IgD-negative memory B cell (primary cell): Measurements from ENCODE around the gene HIC2. TPM values are rescaled to one million over a fixed set of nuclear protein-coding genes. Genes with fewer than 3 reads are reported as not detected.
"Not testable (repeated sequence)": the region's sequence is repeated elsewhere in the genome, so short reads cannot be mapped to it uniquely, and the experiment has no call there.

Source experiments
- H3K27ac Mint-ChIP-seq, 3 donors: one replicate each; pipeline ENCODE4 v1.8.0; 2020 to 2022; ENCODE audit warnings: mild to moderate bottlenecking in 3 of 3, mixed read lengths in 3 of 3, moderate library complexity in 1 of 3
- H3K27me3 Mint-ChIP-seq: one replicate; pipeline ENCODE4 v1.8.0; 2021; ENCODE audit warnings: mixed read lengths
- H3K36me3 Mint-ChIP-seq: one replicate; pipeline ENCODE4 v1.8.0; 2020; ENCODE audit warnings: mild to moderate bottlenecking, mixed read lengths
- H3K4me1 Mint-ChIP-seq, 3 donors: one replicate each; pipeline ENCODE4 v1.8.0; 2020 to 2022; ENCODE audit warnings: mixed read lengths in 3 of 3, mild to moderate bottlenecking in 1 of 3
- H3K4me3 Mint-ChIP-seq, 4 donors: one replicate each; pipeline ENCODE4 v1.8.0; 2020 to 2022; ENCODE audit warnings: mild to moderate bottlenecking in 4 of 4, mixed read lengths in 4 of 4, moderate library complexity in 3 of 4
- H3K9me3 Mint-ChIP-seq, 3 donors: one replicate each; pipeline ENCODE4 v1.8.0; 2020 to 2021; ENCODE audit warnings: mixed read lengths in 3 of 3, mild to moderate bottlenecking in 1 of 3
- polyA plus RNA-seq: library from polyadenylated mRNA; unstranded; fragments of 300-500 nt; fragmentation: Illumina TruSeq; gene quantifications from one replicate; pipeline ENCODE4 v1.2.3, GENCODE V29; 2021

The HIC2 gene
- polyA plus RNA-seq, 1 donor from 2014 or later, result 0.34 TPM

GRCh38 chr22:21418974-21419638 is 1.9 kb downstream of the HIC2 start:
- not testable (repeated sequence) for H3K4me3 Mint-ChIP-seq, H3K27me3 Mint-ChIP-seq, H3K36me3 Mint-ChIP-seq

GRCh38 chr22:21420180-21420763 is 3.1 kb downstream of the HIC2 start:
- not testable (repeated sequence) for H3K36me3 Mint-ChIP-seq, H3K9me3 Mint-ChIP-seq, H3K27ac Mint-ChIP-seq, H3K4me3 Mint-ChIP-seq, H3K4me1 Mint-ChIP-seq, H3K27me3 Mint-ChIP-seq

More at GRCh38 chr22:21418974-21419638, 1.9 kb downstream of the HIC2 start:
- not testable (repeated sequence) for H3K27ac Mint-ChIP-seq, H3K4me1 Mint-ChIP-seq, H3K9me3 Mint-ChIP-seq

- H3K36me3 Mint-ChIP-seq, H3K4me1 Mint-ChIP-seq, H3K4me3 Mint-ChIP-seq, H3K27me3 Mint-ChIP-seq, H3K9me3 Mint-ChIP-seq, H3K27ac Mint-ChIP-seq: not testable (repeated sequence)
Measured at GRCh38 chr22:21424084-21424709, 7.0 kb downstream of the HIC2 start.

- H3K4me3 Mint-ChIP-seq, H3K4me1 Mint-ChIP-seq, H3K9me3 Mint-ChIP-seq, H3K27me3 Mint-ChIP-seq, H3K36me3 Mint-ChIP-seq, H3K27ac Mint-ChIP-seq: not testable (repeated sequence)
Measured at GRCh38 chr22:21434378-21435233, 17.4 kb downstream of the HIC2 start.

GRCh38 chr22:21435998-21436810 is 19.0 kb downstream of the HIC2 start:
- H3K4me3 Mint-ChIP-seq, H3K9me3 Mint-ChIP-seq, H3K36me3 Mint-ChIP-seq, H3K4me1 Mint-ChIP-seq, H3K27ac Mint-ChIP-seq, H3K27me3 Mint-ChIP-seq: not testable (repeated sequence)

GRCh38 chr22:21438013-21438412 is 20.8 kb downstream of the HIC2 start:
- H3K4me3 Mint-ChIP-seq, H3K27ac Mint-ChIP-seq, H3K9me3 Mint-ChIP-seq, H3K4me1 Mint-ChIP-seq, H3K27me3 Mint-ChIP-seq, H3K36me3 Mint-ChIP-seq: not testable (repeated sequence)

GRCh38 chr22:21440018-21440636 is 23.0 kb downstream of the HIC2 start:
- not testable (repeated sequence) for H3K27me3 Mint-ChIP-seq, H3K36me3 Mint-ChIP-seq, H3K27ac Mint-ChIP-seq, H3K4me1 Mint-ChIP-seq, H3K9me3 Mint-ChIP-seq, H3K4me3 Mint-ChIP-seq

- H3K27ac Mint-ChIP-seq, H3K9me3 Mint-ChIP-seq, H3K4me1 Mint-ChIP-seq, H3K36me3 Mint-ChIP-seq, H3K27me3 Mint-ChIP-seq, H3K4me3 Mint-ChIP-seq: not testable (repeated sequence)
Measured at GRCh38 chr22:21440676-21441075, 23.5 kb downstream of the HIC2 start.

GRCh38 chr22:21441170-21441569 is 24.0 kb downstream of the HIC2 start:
- not testable (repeated sequence) for H3K4me3 Mint-ChIP-seq, H3K36me3 Mint-ChIP-seq, H3K9me3 Mint-ChIP-seq, H3K27ac Mint-ChIP-seq, H3K27me3 Mint-ChIP-seq, H3K4me1 Mint-ChIP-seq

GRCh38 chr22:21442123-21442522 is 25.0 kb downstream of the HIC2 start:
- not testable (repeated sequence) for H3K4me1 Mint-ChIP-seq, H3K27ac Mint-ChIP-seq, H3K9me3 Mint-ChIP-seq, H3K36me3 Mint-ChIP-seq, H3K27me3 Mint-ChIP-seq, H3K4me3 Mint-ChIP-seq

GRCh38 chr22:21442646-21443045 is 25.5 kb downstream of the HIC2 start:
- not testable (repeated sequence) for H3K27ac Mint-ChIP-seq, H3K9me3 Mint-ChIP-seq, H3K4me1 Mint-ChIP-seq, H3K27me3 Mint-ChIP-seq, H3K4me3 Mint-ChIP-seq, H3K36me3 Mint-ChIP-seq

GRCh38 chr22:21443057-21443734 is 26.0 kb downstream of the HIC2 start:
- no peaks in the 10 kb centered on the region for H3K4me1 Mint-ChIP-seq
- no peaks in the 10 kb centered on the region for H3K27me3 Mint-ChIP-seq
- H3K4me3 Mint-ChIP-seq, result no peak overlapping the region
- no peak overlapping the region for H3K27ac Mint-ChIP-seq
- no peaks in the 10 kb centered on the region for H3K9me3 Mint-ChIP-seq
- H3K36me3 Mint-ChIP-seq, result no peaks in the 10 kb centered on the region

- H3K36me3 Mint-ChIP-seq, result no peaks in the 10 kb centered on the region
- H3K27ac Mint-ChIP-seq, result no peak overlapping the region
- H3K4me3 Mint-ChIP-seq, result no peak overlapping the region
- H3K4me1 Mint-ChIP-seq, result no peaks in the 10 kb centered on the region
- H3K27me3 Mint-ChIP-seq, result no peaks in the 10 kb centered on the region
- no peaks in the 10 kb centered on the region for H3K9me3 Mint-ChIP-seq
Measured at GRCh38 chr22:21443735-21444421, 26.7 kb downstream of the HIC2 start.
